CD4-positive, alpha-beta T cell (primary cell): Measurements from ENCODE around the gene TFF1. TPM values are rescaled to one million over a fixed set of nuclear protein-coding genes. Genes with fewer than 3 reads are reported as not detected.

Experiments
- ATAC-seq: fragments of 200-7000 bp; cut with Tn5 transposase; one replicate; pipeline ENCODE4 v1.10.0; 2022; ENCODE audit warnings: mild to moderate bottlenecking; ENCODE audit not compliant: poor library complexity
- CTCF ChIA-PET: fragments of 350-600 bp; sonication (Branson Sonifier 250); formaldehyde crosslinking; loops from one replicate; lab custom pipeline; 2021; ENCODE audit warnings: antibody characterized with exemption, inconsistent platforms; lab: Charles Lee
- POLR2A ChIA-PET: fragments of 350-600 bp; sonication (Branson Sonifier 250); formaldehyde crosslinking; loops from one replicate; lab custom pipeline; 2021; ENCODE audit warnings: antibody characterized with exemption, inconsistent platforms; lab: Charles Lee
- DNase-seq, 14 experiments: peaks; one replicate each; pipeline ENCODE4 v3.0.0-alpha.2; 2013 to 2020; ENCODE audit warnings: mixed read lengths in 2 of 14
- H3K27ac ChIP-seq, 2 donors: one replicate each; pipeline versions ENCODE4 v1.5.1 to v1.7.0; 2013; ENCODE audit warnings: low read length in 2 of 2, low read depth in 1 of 2, mild to moderate bottlenecking in 1 of 2
- H3K27me3 ChIP-seq, 2 experiments: 1 replicate in 1 of 2; 2 replicates in 1 of 2; pipeline versions ENCODE4 v1.6.1 to v1.7.0; 2013; ENCODE audit warnings: low read length in 2 of 2, control low read depth in 1 of 2, mild to moderate bottlenecking in 1 of 2, moderate library complexity in 1 of 2; ENCODE audit not compliant: insufficient read depth in 2 of 2, control insufficient read depth in 1 of 2
- H3K36me3 ChIP-seq: one replicate; pipeline ENCODE4 v1.6.1; 2013; ENCODE audit warnings: low read length, control low read depth; ENCODE audit not compliant: insufficient read depth
- H3K4me1 ChIP-seq: one replicate; pipeline ENCODE4 v1.6.1; 2013; ENCODE audit warnings: low read length, control low read depth; ENCODE audit not compliant: insufficient read depth
- H3K4me3 ChIP-seq: one replicate; pipeline ENCODE4 v1.5.1; 2013; ENCODE audit warnings: mild to moderate bottlenecking, low read length, moderate library complexity
- H3K9me3 ChIP-seq, 2 experiments: 1 replicate in 1 of 2; 2 replicates in 1 of 2; pipeline versions ENCODE4 v1.6.1 to v1.7.0; 2013; ENCODE audit warnings: low read length in 2 of 2, mild to moderate bottlenecking in 2 of 2, control low read depth in 1 of 2, moderate library complexity in 1 of 2; ENCODE audit not compliant: control insufficient read depth in 1 of 2, insufficient read depth in 1 of 2
- H3K27ac Mint-ChIP-seq: one replicate; pipeline ENCODE4 v1.8.0; 2020; ENCODE audit warnings: mixed read lengths
- H3K27me3 Mint-ChIP-seq: one replicate; pipeline ENCODE4 v1.8.0; 2021; ENCODE audit warnings: mixed read lengths
- H3K36me3 Mint-ChIP-seq: one replicate; pipeline ENCODE4 v1.8.0; 2021; ENCODE audit warnings: low read depth, mixed read lengths
- H3K4me1 Mint-ChIP-seq: one replicate; pipeline ENCODE4 v1.8.0; 2021; ENCODE audit warnings: low read depth, mixed read lengths
- H3K4me3 Mint-ChIP-seq: one replicate; pipeline ENCODE4 v1.8.0; 2020; ENCODE audit warnings: mild to moderate bottlenecking, mixed read lengths
- H3K9me3 Mint-ChIP-seq: one replicate; pipeline ENCODE4 v1.8.0; 2020; ENCODE audit warnings: mixed read lengths
- CTCF ChIP-seq: fragments of 200-600 bp; IDR thresholded peaks from one replicate; pipeline ENCODE4 v1.8.0; 2022; ENCODE audit warnings: antibody characterized with exemption, mild to moderate bottlenecking
- intact Hi-C, 2 experiments: fragments of 100-400 bp; cut with DNase I in 1 of 2; cut with micrococcal nuclease in 1 of 2; formaldehyde crosslinking; loops; one replicate each; pipeline versions ENCODE4 v1.15.1 to v1.9.0; 2023 to 2025; cut with DNase I, micrococcal nuclease
- total RNA-seq, 174 experiments: library from RNA in 2 of 174; stranded (reverse) in 2 of 174; gene quantifications; one replicate each; pipeline ENCODE4 v1.2.3 and lab custom pipeline; 2021 to 2026

TFF1 gene
- total RNA-seq, 2 experiments from 2014 or later, result not detected

- H3K27me3 ChIP-seq, result peaks cover 0 to 5% of the 10 kb centered on the region in 2 experiments
- POLR2A ChIA-PET, result no interaction called here
- Mint-ChIP-seq H3K27me3 (peaks cover 8% of the 10 kb centered on the region), H3K9me3 (no peaks in the 10 kb centered on the region), H3K4me3 (no peak overlapping the region), H3K27ac (no peak overlapping the region), H3K36me3 (no peaks in the 10 kb centered on the region), H3K4me1 (peaks cover 9% of the 10 kb centered on the region)
- H3K4me3 ChIP-seq, result no peak overlapping the region
- DNase-seq, result no peak
- H3K36me3 ChIP-seq, result no peaks in the 10 kb centered on the region
- TF ChIP-seq CTCF, result no peak
- CTCF ChIA-PET, result no interaction called here
- intact Hi-C loops, result no loop called here
- peaks cover 11% of the 10 kb centered on the region for H3K4me1 ChIP-seq
- no peak overlapping the region for H3K27ac ChIP-seq
- no peaks in the 10 kb centered on the region for H3K9me3 ChIP-seq
- no peak for ATAC-seq
Observed at GRCh38 chr21:42312626-42313104, 53.7 kb downstream of the TFF1 start.

Other genes with a start within 250 kb of the TFF1 start
- gene ABCG1, start 147.4 kb downstream of the TFF1 start, total RNA-seq, result 100 to 1,000 TPM; 109 to 116 TPM
- gene TFF3, start 51.1 kb downstream of the TFF1 start, total RNA-seq, result not detected
- not detected for gene TFF2, start 15.5 kb downstream of the TFF1 start, total RNA-seq
- 1 to 10 TPM; 1.5 TPM for gene TMPRSS3, start 29.5 kb upstream of the TFF1 start, total RNA-seq
- 10 to 100 TPM; 59.7 to 60.8 TPM for gene UBASH3A, start 37.4 kb upstream of the TFF1 start, total RNA-seq
- gene RSPH1, start 129.7 kb upstream of the TFF1 start, total RNA-seq, result under 1 TPM; 0.34 to 0.38 TPM
- 10 to 100 TPM; 16.4 to 16.7 TPM for gene SLC37A1, start 147.3 kb upstream of the TFF1 start, total RNA-seq